HG03097 (cell line): Measurements from ENCODE around the gene PRPH.
"Not testable (repeated sequence)": the region's sequence is repeated elsewhere in the genome, so short reads cannot be mapped to it uniquely, and the experiment has no call there.

Source experiments
- ATAC-seq: cut with Tn5 transposase; IDR thresholded peaks from one replicate; pipeline ENCODE4 v1.9.1; 2021; ENCODE audit not compliant: unreplicated experiment, low FRiP score

Gene PRPH

GRCh38 chr12:49331380-49332222 is 36.7 kb downstream of the PRPH start:
- no peak for ATAC-seq

GRCh38 chr12:49332441-49332861 is 37.5 kb downstream of the PRPH start:
- ATAC-seq = no peak

GRCh38 chr12:49332891-49333371 is 38.0 kb downstream of the PRPH start:
- ATAC-seq = no peak

- not testable (repeated sequence) for ATAC-seq
These were observed 38.8 kb downstream of the PRPH start for GRCh38 chr12:49333778-49334177.

- no peak for ATAC-seq
These were observed 39.3 kb downstream of the PRPH start for GRCh38 chr12:49334226-49334625.

- no peak for ATAC-seq
These were observed 39.7 kb downstream of the PRPH start for GRCh38 chr12:49334681-49335080.

GRCh38 chr12:49335118-49335954 is 40.4 kb downstream of the PRPH start:
- ATAC-seq = no peak

DNA sequence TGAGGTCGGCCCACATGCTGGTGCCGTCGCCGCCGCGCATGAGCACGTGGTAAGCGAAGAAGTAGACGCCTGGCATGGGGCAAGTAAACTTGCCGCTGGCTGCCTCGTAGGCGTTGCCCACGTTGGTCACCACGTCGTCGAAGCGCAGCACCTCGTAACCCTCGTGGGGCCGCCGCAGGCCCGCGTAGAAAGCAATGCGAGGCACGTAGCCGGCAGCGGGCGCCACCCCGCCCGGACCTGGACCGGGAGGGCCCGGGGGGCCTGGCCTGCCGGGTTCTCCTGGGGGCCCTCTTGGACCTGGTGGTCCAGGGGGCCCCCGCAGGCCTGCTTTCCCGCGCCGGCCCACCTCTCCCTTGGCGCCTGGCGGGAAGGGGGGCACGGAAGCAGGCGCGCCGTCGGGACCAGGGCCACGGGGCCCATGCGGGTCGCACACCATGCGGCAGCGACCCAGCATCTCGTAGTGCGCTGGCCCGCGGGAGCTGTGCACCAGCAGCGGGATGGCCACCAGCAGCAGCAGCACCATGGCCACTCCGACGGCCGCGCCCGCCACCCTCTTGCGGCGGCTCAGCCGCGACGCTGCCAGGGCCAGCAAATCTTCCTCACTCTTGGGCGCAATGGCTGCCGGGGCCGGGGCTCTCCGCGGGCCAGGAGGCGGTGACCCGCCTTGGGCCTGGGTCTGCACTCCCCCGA is 41.2 kb downstream of the PRPH start:
- ATAC-seq = no peak

- peak; percentile 66 for ATAC-seq
These were observed 42.0 kb downstream of the PRPH start, which contains the start of gene C1QL4 for GRCh38 chr12:49336645-49337584. C1QL4 (minus strand) TSS chr12:49337188; CDS start chr12:49336477, 711 bp downstream.

GRCh38 chr12:49338830-49339463 is 44.0 kb downstream of the PRPH start:
- no peak for ATAC-seq

DNA sequence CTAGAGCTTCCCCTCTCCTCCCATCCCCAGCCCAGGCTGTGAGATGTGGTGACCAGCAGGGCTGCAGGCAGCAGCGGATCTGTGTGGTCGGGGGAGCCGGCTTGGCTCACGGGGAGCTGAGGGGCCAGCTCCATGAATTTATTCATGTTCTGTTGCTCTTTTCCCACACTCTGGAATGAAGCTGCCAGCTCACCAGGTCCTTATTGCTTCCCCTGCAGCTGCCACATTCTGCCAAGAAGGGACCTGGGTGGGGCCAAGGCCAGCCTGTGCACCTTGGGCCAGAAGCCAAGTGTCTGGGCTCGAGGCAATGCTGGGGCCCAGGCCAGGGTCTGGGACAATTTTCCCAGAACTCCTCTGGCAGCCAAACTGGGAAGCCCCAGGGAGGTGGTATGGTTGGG is 44.5 kb downstream of the PRPH start:
- ATAC-seq = no peak

GRCh38 chr12:49340095-49340870 is 45.3 kb downstream of the PRPH start:
- no peak for ATAC-seq

GRCh38 chr12:49340971-49341776 is 46.2 kb downstream of the PRPH start:
- no peak for ATAC-seq

DNA sequence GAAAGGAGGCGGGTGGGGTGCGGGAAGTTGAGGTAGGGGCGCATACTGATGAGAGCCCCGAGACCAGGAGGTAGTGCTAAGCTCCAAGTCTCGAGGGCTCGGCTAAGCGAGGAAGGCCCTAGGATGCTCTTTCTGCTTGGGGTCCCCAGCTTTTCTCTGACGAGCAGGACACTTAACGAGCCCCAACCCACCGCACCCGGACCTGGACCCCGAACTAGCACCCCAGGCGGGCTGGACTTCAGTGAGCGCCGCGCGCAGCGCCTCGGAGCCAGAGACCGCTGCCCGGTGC is 46.8 kb downstream of the PRPH start:
- ATAC-seq = no peak

DNA sequence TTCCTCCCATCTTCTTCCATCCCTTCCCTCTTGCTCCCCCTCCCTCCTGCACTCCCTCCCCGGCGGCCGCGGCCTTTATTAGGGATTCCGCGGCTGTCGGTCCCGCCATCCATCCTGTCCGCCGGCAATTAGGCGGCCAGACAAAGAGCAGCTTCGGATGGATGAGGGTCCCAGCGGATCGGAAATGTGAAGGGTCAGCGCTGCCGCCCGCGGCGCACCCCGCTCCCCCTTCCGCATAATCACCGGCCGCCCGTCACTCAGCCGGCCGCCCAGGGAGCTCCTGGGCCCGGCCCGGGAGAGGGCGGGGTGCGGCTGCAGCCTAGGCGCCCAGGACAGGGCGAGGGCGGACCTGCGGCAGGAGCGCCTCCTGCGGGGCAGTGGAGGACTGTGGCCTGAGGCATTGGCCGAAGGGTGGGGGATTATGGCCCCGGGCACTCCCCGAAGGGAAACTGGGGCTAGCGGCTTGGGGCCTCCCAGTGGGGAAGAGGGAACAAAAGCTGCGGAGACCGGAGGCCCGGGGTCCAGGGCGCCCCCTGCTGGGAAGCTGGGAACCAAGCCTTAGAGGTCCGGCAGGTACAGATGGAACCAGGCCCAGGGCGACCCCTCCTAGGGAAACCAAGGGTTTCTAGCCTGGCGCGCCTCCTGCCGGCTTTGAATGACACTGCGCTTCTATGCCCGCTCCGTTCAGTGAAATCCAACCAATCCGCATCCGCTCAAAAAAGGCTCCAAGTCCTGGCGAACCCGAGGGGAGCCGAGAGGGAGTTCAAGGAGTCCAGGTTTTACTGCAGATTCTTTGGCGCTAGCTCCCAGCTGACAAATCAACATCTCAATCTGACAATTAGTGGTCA is 47.3 kb downstream of the PRPH start:
- peak; percentile 55 for ATAC-seq

- no peak for ATAC-seq
These were observed 48.2 kb downstream of the PRPH start for GRCh38 chr12:49342914-49343731.
